ENCODE measurements around the gene RPTOR.

The RPTOR gene

DNA sequence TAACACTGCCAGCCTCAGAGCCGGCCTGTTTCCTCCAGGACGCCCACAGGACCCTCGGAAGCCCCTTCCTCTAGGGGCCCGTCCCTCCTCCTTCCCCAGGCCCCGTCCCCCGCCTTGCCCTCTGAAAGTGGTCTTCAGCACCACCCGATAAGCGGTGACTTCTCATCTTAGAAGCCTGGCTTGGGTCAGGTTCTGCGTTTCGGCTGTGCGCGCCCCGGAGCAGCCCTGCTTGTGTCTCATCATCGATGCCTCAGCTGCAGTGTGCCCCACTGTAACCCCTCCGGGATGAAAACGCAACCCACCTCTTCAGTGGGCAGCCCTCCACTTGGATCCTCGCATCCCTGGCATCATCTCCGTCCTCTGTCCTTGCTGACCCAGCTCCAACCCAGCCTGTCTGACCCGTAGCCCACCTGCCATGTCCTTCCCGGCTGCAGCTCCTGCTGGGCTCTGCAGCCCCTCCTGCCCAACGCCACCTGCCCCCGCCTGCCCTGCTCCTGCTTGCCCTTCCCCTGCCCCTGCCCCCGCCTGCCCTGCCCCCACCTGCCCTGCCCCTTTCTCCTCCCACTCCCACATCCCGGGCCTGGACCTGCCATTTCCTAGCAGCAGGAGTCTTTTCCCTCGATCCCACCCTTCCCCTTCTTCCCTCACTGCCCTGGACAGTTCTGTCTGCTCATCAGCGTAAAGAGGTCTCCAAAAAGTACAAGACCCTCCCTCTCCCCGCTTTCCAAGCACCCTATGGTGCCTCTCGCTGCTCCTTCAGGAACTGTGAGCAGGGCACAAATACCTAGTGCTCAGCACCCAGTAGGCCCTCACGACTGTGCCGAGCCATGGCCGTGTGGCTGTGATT, 334.5 kb downstream of the RPTOR start:
- Histone ChIP-seq H3K79me2 (no peaks in the 10 kb centered on the region), H3K4me3 (ENCODE audit: low read depth, low read length) (no peak overlapping the region), H3K27ac (no peak overlapping the region), H3K9me3 (ENCODE audit: control insufficient read depth, low read length) (no peaks in the 10 kb centered on the region), H3K4me1 (no peaks in the 10 kb centered on the region), H3K27me3 (ENCODE audit: control insufficient read depth, insufficient read depth, low read length) (no peaks in the 10 kb centered on the region), H2AFZ (no peak overlapping the region), H3K9ac (no peak overlapping the region), H3K36me3 (ENCODE audit: control insufficient read depth, insufficient read depth, low read length) (no peaks in the 10 kb centered on the region), H3K4me2 (ENCODE audit: low read length) (no peak overlapping the region)
- TF ChIP-seq, protein P1, sequence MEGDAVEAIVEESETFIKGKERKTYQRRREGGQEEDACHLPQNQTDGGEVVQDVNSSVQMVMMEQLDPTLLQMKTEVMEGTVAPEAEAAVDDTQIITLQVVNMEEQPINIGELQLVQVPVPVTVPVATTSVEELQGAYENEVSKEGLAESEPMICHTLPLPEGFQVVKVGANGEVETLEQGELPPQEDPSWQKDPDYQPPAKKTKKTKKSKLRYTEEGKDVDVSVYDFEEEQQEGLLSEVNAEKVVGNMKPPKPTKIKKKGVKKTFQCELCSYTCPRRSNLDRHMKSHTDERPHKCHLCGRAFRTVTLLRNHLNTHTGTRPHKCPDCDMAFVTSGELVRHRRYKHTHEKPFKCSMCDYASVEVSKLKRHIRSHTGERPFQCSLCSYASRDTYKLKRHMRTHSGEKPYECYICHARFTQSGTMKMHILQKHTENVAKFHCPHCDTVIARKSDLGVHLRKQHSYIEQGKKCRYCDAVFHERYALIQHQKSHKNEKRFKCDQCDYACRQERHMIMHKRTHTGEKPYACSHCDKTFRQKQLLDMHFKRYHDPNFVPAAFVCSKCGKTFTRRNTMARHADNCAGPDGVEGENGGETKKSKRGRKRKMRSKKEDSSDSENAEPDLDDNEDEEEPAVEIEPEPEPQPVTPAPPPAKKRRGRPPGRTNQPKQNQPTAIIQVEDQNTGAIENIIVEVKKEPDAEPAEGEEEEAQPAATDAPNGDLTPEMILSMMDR (IDR thresholded peaks at IDR 0.05), result no peak

DNA sequence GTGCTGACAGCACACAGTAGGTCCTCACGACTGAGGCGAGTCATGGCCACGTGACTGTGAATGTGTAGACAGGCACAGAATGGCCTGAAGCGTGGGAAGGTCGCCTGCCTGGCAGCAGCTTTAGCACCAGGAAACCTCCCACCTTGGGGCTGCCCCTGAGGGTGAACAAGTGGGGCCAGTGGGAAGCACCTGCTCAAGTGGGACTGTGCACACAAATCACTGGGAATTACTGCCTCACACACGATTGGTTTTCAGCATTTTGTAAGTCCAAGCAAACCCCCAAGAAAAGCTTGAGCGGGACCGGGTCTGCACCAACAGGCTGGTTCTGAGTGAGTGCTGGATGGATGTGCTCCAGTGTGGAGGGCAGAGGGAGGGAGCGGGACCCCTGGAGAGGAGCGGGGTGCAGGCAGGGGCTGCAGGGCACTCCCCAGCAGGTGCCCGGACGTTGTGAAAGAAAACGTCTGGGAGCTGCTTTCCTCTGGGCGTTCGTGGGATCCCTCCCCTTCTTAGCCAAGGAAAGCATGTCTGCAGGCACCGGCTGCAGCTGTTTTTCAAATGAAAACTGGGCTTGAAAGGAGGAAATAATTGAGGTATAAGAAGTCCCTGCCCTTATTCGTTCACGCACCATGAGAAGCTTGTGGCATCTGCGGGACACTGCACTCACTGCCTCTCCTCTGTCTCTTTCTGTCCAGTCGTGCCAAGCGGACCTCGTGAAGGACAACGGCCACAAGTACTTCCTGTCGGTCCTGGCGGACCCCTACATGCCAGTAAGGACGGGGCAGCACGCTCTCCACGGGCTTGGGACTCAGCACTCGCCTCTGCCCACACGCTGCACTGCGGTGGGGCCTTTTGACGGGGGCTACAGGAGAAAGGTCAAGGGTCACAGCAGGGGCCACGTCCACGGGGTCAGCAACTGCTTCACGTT, 335.3 kb downstream of the RPTOR start:
- Histone ChIP-seq H3K4me2 (ENCODE audit: low read length) (no peak overlapping the region), H3K4me1 (no peaks in the 10 kb centered on the region), H3K4me3 (ENCODE audit: low read depth, low read length) (no peak overlapping the region), H3K27me3 (ENCODE audit: control insufficient read depth, insufficient read depth, low read length) (no peaks in the 10 kb centered on the region), H3K9ac (no peak overlapping the region), H2AFZ (no peak overlapping the region), H3K79me2 (no peaks in the 10 kb centered on the region), H3K9me3 (ENCODE audit: control insufficient read depth, low read length) (no peaks in the 10 kb centered on the region), H3K36me3 (ENCODE audit: control insufficient read depth, insufficient read depth, low read length) (no peaks in the 10 kb centered on the region), H3K27ac (no peak overlapping the region)
- TF ChIP-seq, protein P1 (IDR thresholded peaks at IDR 0.05), result no peak

GRCh38 chr17:80880648-80880985, 336.0 kb downstream of the RPTOR start:
- no peak overlapping the region for H3K9ac ChIP-seq
- TF ChIP-seq, protein P1 (IDR thresholded peaks at IDR 0.05), result no peak
- no peak overlapping the region for H2AFZ ChIP-seq
- H3K27me3 ChIP-seq (ENCODE audit: control insufficient read depth, insufficient read depth, low read length), result no peaks in the 10 kb centered on the region
- no peak overlapping the region for H3K4me3 ChIP-seq (ENCODE audit: low read depth, low read length)
- no peaks in the 10 kb centered on the region for H3K79me2 ChIP-seq
- no peaks in the 10 kb centered on the region for H3K4me1 ChIP-seq
- H3K9me3 ChIP-seq (ENCODE audit: control insufficient read depth, low read length), result no peaks in the 10 kb centered on the region
- no peak overlapping the region for H3K27ac ChIP-seq
- no peaks in the 10 kb centered on the region for H3K36me3 ChIP-seq (ENCODE audit: control insufficient read depth, insufficient read depth, low read length)
- H3K4me2 ChIP-seq (ENCODE audit: low read length), result no peak overlapping the region

DNA sequence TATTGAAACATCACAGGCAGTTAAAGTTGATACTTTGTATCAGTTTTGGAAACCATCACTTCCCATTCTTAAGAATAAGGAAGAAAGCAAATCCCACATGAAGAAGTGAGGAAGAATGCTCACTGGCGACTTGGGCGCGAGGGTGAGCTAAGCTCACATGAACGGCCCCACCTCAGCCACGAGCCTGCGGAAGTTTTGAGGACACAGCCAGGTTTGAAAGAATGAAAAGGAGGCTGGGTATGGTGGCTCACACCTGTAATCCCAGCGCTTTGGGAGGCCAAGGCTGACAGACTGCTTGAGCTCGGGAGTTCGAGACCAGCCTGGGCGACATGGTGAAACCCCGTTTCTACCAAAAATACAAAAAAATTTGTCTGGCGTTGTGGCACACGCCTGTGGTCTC, 336.7 kb downstream of the RPTOR start:
- H3K27ac ChIP-seq, result no peak overlapping the region
- H3K4me2 ChIP-seq (ENCODE audit: low read length), result no peak overlapping the region
- no peaks in the 10 kb centered on the region for H3K27me3 ChIP-seq (ENCODE audit: control insufficient read depth, insufficient read depth, low read length)
- H3K9me3 ChIP-seq (ENCODE audit: control insufficient read depth, low read length), result no peaks in the 10 kb centered on the region
- H3K9ac ChIP-seq, result no peak overlapping the region
- no peak overlapping the region for H2AFZ ChIP-seq
- H3K4me1 ChIP-seq, result no peaks in the 10 kb centered on the region
- H3K36me3 ChIP-seq (ENCODE audit: control insufficient read depth, insufficient read depth, low read length), result no peaks in the 10 kb centered on the region
- no peaks in the 10 kb centered on the region for H3K79me2 ChIP-seq
- H3K4me3 ChIP-seq (ENCODE audit: low read depth, low read length), result no peak overlapping the region
- TF ChIP-seq, protein P1 (IDR thresholded peaks at IDR 0.05), result no peak

Measured in parathyroid adenoma (tissue), 2 donors.